GM19455 (cell line): ENCODE data around the gene C19orf33.

Source experiments
- ATAC-seq: cut with Tn5 transposase; IDR thresholded peaks from one replicate; pipeline ENCODE4 v1.9.1; 2021; ENCODE audit not compliant: unreplicated experiment

The C19orf33 gene

GRCh38 chr19:38278751-38279150 lies 25.3 kb upstream of the C19orf33 start:
- ATAC-seq, result no peak

- no peak for ATAC-seq
Observed at GRCh38 chr19:38280030-38280921, 23.8 kb upstream of the C19orf33 start.

GRCh38 chr19:38281811-38282566 lies 22.1 kb upstream of the C19orf33 start:
- ATAC-seq, result no peak

GRCh38 chr19:38283271-38283670 lies 20.8 kb upstream of the C19orf33 start:
- no peak for ATAC-seq

- no peak for ATAC-seq
Observed at GRCh38 chr19:38284422-38284821, 19.6 kb upstream of the C19orf33 start.

- ATAC-seq, result no peak
Observed at GRCh38 chr19:38285567-38285966, 18.5 kb upstream of the C19orf33 start.

GRCh38 chr19:38287604-38288003 lies 16.4 kb upstream of the C19orf33 start:
- ATAC-seq, result no peak

- ATAC-seq, result no peak
Observed at GRCh38 chr19:38288123-38288855, 15.8 kb upstream of the C19orf33 start.

- ATAC-seq, result no peak
Observed at GRCh38 chr19:38289955-38290354, 14.1 kb upstream of the C19orf33 start.

GRCh38 chr19:38290631-38291147 lies 13.4 kb upstream of the C19orf33 start:
- no peak for ATAC-seq

- no peak for ATAC-seq
Observed at GRCh38 chr19:38291855-38292254, 12.2 kb upstream of the C19orf33 start.

GRCh38 chr19:38293281-38293680 lies 10.8 kb upstream of the C19orf33 start:
- no peak for ATAC-seq

- no peak for ATAC-seq
Observed at GRCh38 chr19:38294090-38294489, 10.0 kb upstream of the C19orf33 start.

- ATAC-seq, result no peak
Observed at GRCh38 chr19:38298821-38299680, 5.0 kb upstream of the C19orf33 start.

- no peak for ATAC-seq
Observed at GRCh38 chr19:38304352-38304865, 358 bp downstream of the C19orf33 start.

- ATAC-seq, result no peak
Observed at GRCh38 chr19:38304866-38305429, 897 bp downstream of the C19orf33 start.

- no peak for ATAC-seq
Observed at GRCh38 chr19:38306236-38306635, 2.2 kb downstream of the C19orf33 start.

- no peak for ATAC-seq
Observed at GRCh38 chr19:38307076-38307475, 3.0 kb downstream of the C19orf33 start.

GRCh38 chr19:38307597-38307996 lies 3.5 kb downstream of the C19orf33 start:
- no peak for ATAC-seq
